Islet of Langerhans (tissue), 1 donor: ENCODE measurements around the gene DNAL4.

Source experiments
- FAIRE-seq: peaks from one replicate; lab custom pipeline; 2011; peaks lifted over from hg19 to GRCh38; lab: Jason Lieb, UNC

The DNAL4 gene

GRCh38 chr22:38739300-38740055 is 54.5 kb downstream of the DNAL4 start:
- no peak for FAIRE-seq

GRCh38 chr22:38738475-38739070 is 55.4 kb downstream of the DNAL4 start:
- FAIRE-seq, result no peak

- no peak for FAIRE-seq
Measured at GRCh38 chr22:38737302-38738060, 56.5 kb downstream of the DNAL4 start.

GRCh38 chr22:38736257-38736570 is 57.7 kb downstream of the DNAL4 start:
- FAIRE-seq, result no peak

GRCh38 chr22:38735465-38736256 is 58.3 kb downstream of the DNAL4 start:
- FAIRE-seq, result no peak

GRCh38 chr22:38735126-38735464 is 58.8 kb downstream of the DNAL4 start:
- no peak for FAIRE-seq

GRCh38 chr22:38734421-38735100 is 59.4 kb downstream of the DNAL4 start:
- no peak for FAIRE-seq

GRCh38 chr22:38733724-38734381 is 60.1 kb downstream of the DNAL4 start:
- no peak for FAIRE-seq

GRCh38 chr22:38733329-38733723 is 60.6 kb downstream of the DNAL4 start:
- FAIRE-seq, result no peak

- no peak for FAIRE-seq
Measured at GRCh38 chr22:38732251-38732815, 61.6 kb downstream of the DNAL4 start.

- no peak for FAIRE-seq
Measured at GRCh38 chr22:38731703-38732161, 62.2 kb downstream of the DNAL4 start.

- FAIRE-seq, result no peak
Measured at GRCh38 chr22:38730411-38730871, 63.5 kb downstream of the DNAL4 start.

- FAIRE-seq, result no peak
Measured at GRCh38 chr22:38729946-38730345, 64.0 kb downstream of the DNAL4 start.

- no peak for FAIRE-seq
Measured at GRCh38 chr22:38728871-38729796, 64.8 kb downstream of the DNAL4 start.
